ENCODE measurements around the gene TBC1D22A. TPM values are rescaled to one million over a fixed set of nuclear protein-coding genes. Genes with fewer than 3 reads are reported as not detected.

The TBC1D22A gene
- polyA plus RNA-seq, 1 donor from 2014 or later = 9.3 TPM

- Histone ChIP-seq H2AFZ (ENCODE audit: low read depth, low read length) (no peak overlapping the region), H3K9me2 (ENCODE audit: insufficient read depth, low read length) (no peaks in the 10 kb centered on the region), H4K20me1 (ENCODE audit: insufficient read depth) (no peaks in the 10 kb centered on the region), H3K4me2 (ENCODE audit: low read length) (no peak overlapping the region), H3K79me2 (replicated peaks; ENCODE audit: insufficient read depth, low read length) (no peaks in the 10 kb centered on the region), H3K27me3 (ENCODE audit: insufficient read depth, low read depth, low read length) (no peaks in the 10 kb centered on the region), H3K4me3 (ENCODE audit: low read length) (no peak overlapping the region), H3K36me3 (ENCODE audit: insufficient read depth, low read length) (no peaks in the 10 kb centered on the region), H3K9ac (ENCODE audit: low read length) (no peak overlapping the region), H3K9me3 (ENCODE audit: low read length) (no peaks in the 10 kb centered on the region), H3K27ac (ENCODE audit: low read length) (no peak overlapping the region), H3F3A (ENCODE audit: insufficient read depth, low read length, poor library complexity, severe bottlenecking) (no peaks in the 10 kb centered on the region)
- TF ChIP-seq POLR2AphosphoS5 (IDR thresholded peaks at IDR 0.05) (no peak), SMC3 (conservative IDR thresholded peaks at IDR 0.05; ENCODE audit: poor library complexity) (no peak), TAF1 (IDR thresholded peaks at IDR 0.05; ENCODE audit: low read depth) (no peak), REST (IDR thresholded peaks at IDR 0.05; ENCODE audit: borderline replicate concordance) (no peak), EP300 (conservative IDR thresholded peaks at IDR 0.05; ENCODE audit: poor library complexity, severe bottlenecking) (no peak), CTCF (IDR thresholded peaks at IDR 0.05; ENCODE audit: poor library complexity, severe bottlenecking) (no peak), RAD21 (conservative IDR thresholded peaks at IDR 0.05) (no peak), MXI1 (conservative IDR thresholded peaks at IDR 0.05; ENCODE audit: poor library complexity, severe bottlenecking) (no peak), EZH2 (IDR thresholded peaks at IDR 0.05; ENCODE audit: borderline replicate concordance, insufficient read depth, low read length, poor library complexity, severe bottlenecking) (no peak)
These were observed 338.3 kb downstream of the TBC1D22A start for GRCh38 chr22:47100646-47101200.

GRCh38 chr22:47101321-47101885 is 339.0 kb downstream of the TBC1D22A start:
- Histone ChIP-seq H4K20me1 (ENCODE audit: insufficient read depth) (no peaks in the 10 kb centered on the region), H3F3A (ENCODE audit: insufficient read depth, low read length, poor library complexity, severe bottlenecking) (no peaks in the 10 kb centered on the region), H3K27ac (ENCODE audit: low read length) (no peak overlapping the region), H2AFZ (ENCODE audit: low read depth, low read length) (no peak overlapping the region), H3K27me3 (ENCODE audit: insufficient read depth, low read depth, low read length) (no peaks in the 10 kb centered on the region), H3K79me2 (replicated peaks; ENCODE audit: insufficient read depth, low read length) (no peaks in the 10 kb centered on the region), H3K4me2 (ENCODE audit: low read length) (no peak overlapping the region), H3K9ac (ENCODE audit: low read length) (no peak overlapping the region), H3K9me3 (ENCODE audit: low read length) (no peaks in the 10 kb centered on the region), H3K9me2 (ENCODE audit: insufficient read depth, low read length) (no peaks in the 10 kb centered on the region), H3K4me3 (ENCODE audit: low read length) (no peak overlapping the region), H3K36me3 (ENCODE audit: insufficient read depth, low read length) (no peaks in the 10 kb centered on the region)
- TF ChIP-seq EP300 (conservative IDR thresholded peaks at IDR 0.05; ENCODE audit: poor library complexity, severe bottlenecking) = no peak
- no peak for TF ChIP-seq SMC3 (conservative IDR thresholded peaks at IDR 0.05; ENCODE audit: poor library complexity)
- TF ChIP-seq CTCF (IDR thresholded peaks at IDR 0.05; ENCODE audit: poor library complexity, severe bottlenecking) = no peak
- TF ChIP-seq TAF1 (IDR thresholded peaks at IDR 0.05; ENCODE audit: low read depth) = no peak
- TF ChIP-seq POLR2AphosphoS5 (IDR thresholded peaks at IDR 0.05) = no peak
- no peak for TF ChIP-seq RAD21 (conservative IDR thresholded peaks at IDR 0.05)
- TF ChIP-seq EZH2 (IDR thresholded peaks at IDR 0.05; ENCODE audit: borderline replicate concordance, insufficient read depth, low read length, poor library complexity, severe bottlenecking) = no peak
- no peak for TF ChIP-seq MXI1 (conservative IDR thresholded peaks at IDR 0.05; ENCODE audit: poor library complexity, severe bottlenecking)
- no peak for TF ChIP-seq REST (IDR thresholded peaks at IDR 0.05; ENCODE audit: borderline replicate concordance)
